ENCODE results near the gene ITGB8.

DNA sequence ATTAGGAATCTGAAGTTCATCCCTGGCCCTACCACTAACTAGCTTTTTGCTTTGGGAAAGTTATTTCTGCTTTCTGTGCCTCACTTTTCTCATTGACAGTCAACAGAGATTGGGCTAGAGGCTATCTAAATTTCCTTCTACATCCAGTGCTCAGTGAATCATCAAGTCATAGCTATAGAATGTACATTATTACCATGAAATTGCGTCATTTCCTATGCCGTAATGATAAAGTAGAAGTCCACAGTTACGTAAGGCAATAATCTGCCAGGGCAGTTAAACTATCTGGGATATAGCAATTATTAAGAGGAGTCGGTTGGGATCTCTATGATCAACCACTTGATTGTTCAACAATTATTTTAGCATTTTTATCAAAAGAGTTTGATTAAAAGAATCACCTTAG lies 64.4 kb downstream of the ITGB8 start:
- no peak for TF ChIP-seq YY1 (IDR thresholded peaks at IDR 0.05; ENCODE audit: insufficient read depth, insufficient read length)
- TF ChIP-seq ZNF274 (IDR thresholded peaks at IDR 0.05; ENCODE audit: low read depth, low read length), result no peak
- no peak for TF ChIP-seq SUZ12 (IDR thresholded peaks at IDR 0.05; ENCODE audit: extremely low read depth, insufficient read depth, insufficient read length)
